C4-2B (cell line): ENCODE measurements around the gene NGDN.

Experiments used
- CTCF ChIP-seq: fragments of 450-650 bp; conservative IDR thresholded peaks from 2 replicates; pipeline ENCODE4 v1.5.1; 2017; ENCODE audit warnings: mild to moderate bottlenecking
- ZFX ChIP-seq: fragments of 450-650 bp; IDR thresholded peaks from 2 replicates; pipeline ENCODE4 v1.6.1; 2017

GRCh38 chr14:23434488-23435222 lies 34.8 kb upstream of the NGDN start:
- TF ChIP-seq CTCF (no peak), ZFX (no peak)
